GM21737 (cell line): ENCODE results near the gene MARK4.
"Not testable (repeated sequence)": the region's sequence is repeated elsewhere in the genome, so short reads cannot be mapped to it uniquely, and the experiment has no call there.

ENCODE experiments used
- ATAC-seq: cut with Tn5 transposase; IDR thresholded peaks from one replicate; pipeline ENCODE4 v1.9.1; 2021; ENCODE audit warnings: mild to moderate bottlenecking, moderate library complexity; ENCODE audit not compliant: unreplicated experiment

The MARK4 gene

DNA sequence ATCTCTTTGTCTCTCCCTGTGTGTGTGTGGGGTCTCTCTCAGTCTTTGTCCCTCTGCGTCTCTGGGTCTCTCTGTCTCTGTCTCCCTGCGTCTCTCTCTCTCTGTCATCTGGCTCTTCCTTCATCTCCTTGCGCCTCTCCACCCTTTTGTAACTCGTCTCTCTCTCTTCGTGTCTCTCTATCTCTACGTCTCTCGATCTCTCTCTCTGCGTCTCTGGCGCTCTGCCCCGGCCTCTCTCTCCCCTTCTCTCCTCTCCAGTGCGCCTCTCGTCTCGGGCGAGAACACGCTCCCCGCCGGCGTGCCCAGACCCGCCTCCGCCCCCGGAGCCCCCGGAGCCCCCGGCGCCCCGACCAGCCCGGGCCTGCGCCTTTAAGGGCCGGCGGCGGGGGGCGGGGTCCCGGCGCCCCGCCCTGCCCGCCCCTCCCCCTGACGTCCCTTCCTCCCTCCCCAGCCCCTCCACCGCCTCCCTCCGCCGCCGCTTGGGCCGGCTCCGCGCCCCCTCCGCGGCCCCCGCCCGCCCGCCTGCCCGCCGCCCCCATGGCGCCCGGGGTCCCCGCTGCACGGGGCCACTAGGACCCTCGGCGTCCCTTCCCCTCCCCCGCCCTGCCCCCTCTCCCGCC lies at the start of gene MARK4:
MARK4 (plus strand) TSS at position 440 of the 620 bp plus-strand sequence. CDS start 318 bp downstream, outside the sequence.
- ATAC-seq, result peak; percentile 46

DNA sequence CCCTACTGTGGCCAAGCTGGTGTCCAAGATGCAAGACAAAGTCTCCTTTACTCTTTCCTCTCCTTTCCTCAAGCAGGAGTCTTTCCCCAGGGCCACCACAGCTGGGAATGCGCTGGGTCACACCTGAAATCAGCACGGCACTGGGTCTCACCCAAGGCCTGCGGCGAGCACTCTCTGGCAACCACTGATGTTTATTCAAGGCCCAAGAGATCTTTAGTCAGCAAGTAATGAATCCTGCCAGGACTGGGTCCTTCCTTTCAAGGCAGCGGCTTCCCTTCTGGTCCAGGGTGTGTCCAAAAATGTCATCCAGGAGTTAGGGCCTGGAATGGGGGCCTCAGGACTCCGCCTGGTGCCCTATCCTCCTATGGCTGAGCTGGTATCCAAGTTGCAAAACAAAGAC lies 48.4 kb upstream of the MARK4 start:
- ATAC-seq, result no peak

DNA sequence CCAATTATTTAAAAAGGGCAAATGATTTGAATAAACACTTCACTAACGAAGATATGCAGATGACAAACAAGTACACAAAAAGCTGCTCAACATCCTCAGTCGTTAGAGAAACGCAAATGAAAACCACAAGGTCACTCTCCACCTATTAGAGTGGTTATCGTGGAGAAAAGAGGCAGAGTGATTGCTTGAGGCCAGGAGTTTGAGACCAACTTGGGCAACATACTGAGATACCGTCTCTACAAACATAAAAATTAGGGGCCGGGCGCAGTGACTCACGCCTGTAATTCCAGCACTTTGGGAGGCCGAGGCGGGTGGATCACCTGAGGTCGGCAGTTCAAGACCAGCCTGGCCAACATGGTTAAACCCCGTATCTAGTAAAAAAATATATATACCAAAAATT lies 45.3 kb upstream of the MARK4 start:
- ATAC-seq, result no peak

DNA sequence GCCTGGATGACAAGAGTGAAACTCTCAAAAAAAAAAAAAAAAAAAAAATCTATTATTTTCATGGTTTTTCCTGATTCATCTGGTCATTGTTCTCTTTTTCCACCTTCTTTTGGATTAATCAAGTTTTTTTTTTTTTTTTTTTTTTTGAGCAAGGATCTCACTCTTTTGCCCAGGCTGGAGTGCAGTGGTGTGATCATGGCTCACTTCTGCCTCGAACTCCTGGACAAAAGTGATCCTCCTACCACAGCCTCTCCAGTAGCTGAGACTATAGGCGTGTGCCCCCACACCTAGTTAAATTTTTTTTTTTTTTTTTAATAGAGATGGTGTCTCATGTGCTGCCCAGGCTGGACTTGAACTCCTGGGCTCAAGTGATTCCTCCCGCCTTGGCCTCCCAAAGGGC lies 44.7 kb upstream of the MARK4 start:
- ATAC-seq, result no peak

DNA sequence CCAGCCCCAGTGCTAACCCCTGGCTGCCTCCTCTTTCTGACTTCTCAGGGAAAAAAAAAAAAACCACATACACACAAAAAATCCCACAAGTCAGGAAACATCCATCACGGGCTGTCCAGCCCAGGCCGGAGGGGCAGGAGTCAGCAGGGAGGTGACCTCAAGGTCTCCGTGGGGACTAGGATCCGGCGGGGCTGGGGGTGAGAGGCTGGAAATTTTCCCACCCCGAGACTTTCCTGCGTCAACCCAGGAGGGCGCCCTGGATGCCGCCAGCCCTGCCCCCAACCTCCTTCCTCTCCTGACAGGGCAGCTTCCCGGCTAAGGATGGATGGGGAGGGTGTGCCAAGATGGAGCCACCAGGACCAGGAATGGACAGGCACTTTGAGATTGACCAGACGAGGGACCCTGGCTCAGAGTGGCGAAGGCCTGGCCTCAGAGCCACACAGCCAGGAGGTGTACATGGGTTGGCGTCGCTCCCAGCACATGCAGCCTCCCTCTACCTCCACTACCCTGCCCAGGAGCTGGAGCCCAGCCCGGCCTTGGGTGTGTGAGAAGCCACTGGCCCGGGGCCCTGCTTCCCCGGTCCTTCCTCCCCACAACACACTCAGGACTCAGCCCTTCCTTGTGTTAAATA lies 39.2 kb upstream of the MARK4 start:
- ATAC-seq, result no peak

DNA sequence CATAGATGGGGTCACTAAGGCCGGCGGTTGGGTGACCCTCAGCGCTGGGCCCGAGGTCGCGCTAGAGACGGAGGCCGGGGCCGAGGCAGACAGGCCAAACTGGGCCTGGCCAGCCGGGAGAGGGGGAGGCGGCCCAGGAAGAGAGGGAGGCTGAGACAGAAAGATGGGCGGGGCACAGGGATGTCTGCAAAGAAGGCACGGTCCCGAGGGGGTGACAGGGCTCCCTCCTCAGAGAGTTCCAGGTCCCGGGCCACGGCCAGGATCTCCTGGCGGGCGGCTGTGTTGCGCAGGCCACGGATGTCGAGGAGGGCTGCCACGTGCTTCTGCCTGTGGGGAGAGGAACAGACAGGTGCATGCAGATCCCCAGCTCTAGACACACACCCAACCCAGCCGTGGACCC lies 38.0 kb upstream of the MARK4 start:
- ATAC-seq, result no peak

DNA sequence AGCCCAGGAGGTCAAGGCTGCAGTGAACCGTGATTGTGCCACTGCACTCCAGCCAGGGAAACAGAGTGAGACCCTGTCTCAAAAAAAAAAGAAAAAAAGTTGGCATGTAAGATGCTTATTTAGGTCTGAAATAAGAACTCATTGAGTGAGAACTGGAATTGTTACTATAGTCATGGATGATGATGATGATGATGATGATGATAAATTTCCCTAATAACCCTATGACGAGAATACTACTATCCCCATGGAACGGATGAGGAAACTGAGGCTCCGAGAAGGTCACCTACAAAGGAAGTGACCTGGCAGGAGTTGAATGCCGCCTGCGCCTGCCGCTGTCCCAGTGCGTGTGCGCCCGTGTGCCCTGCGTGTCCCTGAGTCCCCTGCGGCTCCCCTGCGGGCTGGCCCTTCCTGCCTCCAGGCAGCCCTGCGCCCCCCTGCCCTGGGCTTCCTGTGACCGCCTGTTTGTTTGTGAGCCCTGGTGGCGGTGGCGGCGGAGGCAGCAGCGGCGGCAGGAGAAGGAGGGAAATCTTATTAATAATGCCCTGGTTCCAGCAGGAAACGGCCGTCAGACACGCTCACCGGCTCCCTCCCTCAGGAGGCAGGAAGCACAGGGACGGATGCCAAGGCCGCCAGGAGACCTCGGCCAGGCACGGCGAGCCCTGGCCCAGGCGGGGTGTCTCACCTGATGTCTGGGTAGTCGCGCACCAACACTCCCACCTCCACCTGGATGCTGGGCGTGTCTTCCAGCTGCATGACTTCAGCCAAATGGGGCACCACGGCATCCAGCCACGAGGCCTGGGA lies 35.5 kb upstream of the MARK4 start:
- ATAC-seq, result no peak

DNA sequence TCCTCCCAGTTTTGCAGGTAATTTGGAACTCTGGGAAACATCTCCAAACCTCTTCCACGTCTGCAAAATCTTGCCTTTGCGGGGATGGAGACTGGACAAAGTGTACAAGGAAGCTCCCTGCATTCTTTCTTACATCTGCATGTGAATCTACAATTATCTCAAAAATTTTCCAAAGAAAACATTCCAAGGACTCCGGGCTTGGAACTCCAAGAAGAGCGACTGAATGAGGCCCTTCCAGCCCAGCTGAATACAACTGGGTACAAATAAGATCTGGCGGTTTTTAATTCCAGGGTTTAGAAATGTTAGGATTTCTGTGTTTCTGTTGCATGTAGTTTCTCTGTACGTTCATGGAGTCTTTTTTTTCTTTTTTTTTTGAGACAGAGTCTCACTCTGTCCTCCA lies 34.4 kb upstream of the MARK4 start:
- ATAC-seq, result no peak

DNA sequence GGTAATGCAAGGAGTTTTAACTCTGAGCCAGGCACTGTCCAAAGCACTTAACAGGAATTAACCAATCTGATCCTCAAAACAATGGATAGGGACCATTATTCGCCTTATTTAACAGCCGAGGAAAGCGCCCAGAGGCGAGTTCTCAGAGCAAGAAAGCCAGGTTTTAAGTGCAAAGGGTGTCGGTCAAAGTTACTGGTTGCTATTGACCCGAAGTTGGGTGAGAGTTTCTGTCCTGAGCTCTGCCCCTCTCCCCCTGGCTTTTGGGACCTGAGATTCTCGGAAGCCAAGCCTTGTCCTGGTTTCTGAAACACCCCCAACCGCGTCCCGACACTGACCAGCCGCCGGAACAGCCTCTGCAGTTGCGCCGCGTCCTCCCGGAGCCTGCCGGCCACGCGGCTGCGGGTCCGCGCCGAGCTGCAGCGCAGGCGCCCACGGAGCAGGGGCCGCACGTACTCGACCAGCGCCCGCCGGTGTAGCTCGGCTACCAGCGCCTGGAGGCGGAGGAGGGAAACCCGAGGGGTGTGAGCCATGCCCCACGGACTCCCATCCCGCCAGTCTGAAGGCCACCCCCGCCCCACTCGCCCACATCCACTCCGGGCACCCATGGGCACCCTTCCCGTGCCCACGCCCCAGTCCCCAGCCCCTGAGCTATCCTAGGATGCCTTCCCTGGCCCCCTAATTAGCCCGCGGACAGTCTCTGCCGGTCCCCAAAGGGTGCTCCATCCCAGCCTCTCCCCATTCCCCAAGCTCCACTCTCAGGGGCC lies 33.7 kb upstream of the MARK4 start:
- ATAC-seq, result no peak

DNA sequence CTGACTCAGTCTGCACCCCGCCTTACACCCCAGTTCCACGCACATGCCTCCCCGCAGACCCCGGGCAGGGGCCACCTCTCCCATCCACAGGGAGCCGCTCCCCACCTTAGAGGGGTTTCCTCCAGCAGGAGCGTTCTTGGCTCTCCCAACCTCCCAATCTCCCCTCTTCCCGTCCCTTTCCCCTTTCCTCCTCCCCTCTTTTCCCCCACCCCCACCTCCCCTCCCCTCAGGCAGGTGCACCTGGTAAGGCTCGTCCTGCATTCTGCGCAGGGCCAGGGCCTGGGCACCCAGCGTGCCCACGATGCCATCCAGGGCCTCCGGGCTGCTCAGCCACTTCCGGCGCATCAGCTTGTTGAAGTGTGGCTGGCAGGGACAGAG lies 33.1 kb upstream of the MARK4 start:
- no peak for ATAC-seq

DNA sequence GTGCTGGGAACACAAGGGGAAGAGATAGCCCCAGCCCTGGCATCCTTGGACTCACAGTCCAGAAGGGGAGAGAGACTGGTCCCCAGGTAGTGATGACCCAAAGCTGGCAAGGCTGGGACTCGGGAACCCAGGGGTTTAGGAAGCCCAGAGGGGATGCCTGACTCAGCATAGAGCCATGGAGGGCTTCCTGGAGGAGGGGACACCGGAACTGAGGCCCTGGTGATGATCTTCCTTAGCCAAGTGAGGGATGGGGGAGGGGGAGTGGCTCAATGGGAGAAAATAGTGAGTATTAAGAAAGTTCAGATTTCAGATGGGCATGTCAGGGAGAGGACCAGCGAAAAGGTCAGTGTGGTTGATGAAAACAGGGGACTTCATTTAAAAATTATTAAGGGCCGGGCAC lies 32.6 kb upstream of the MARK4 start:
- no peak for ATAC-seq

DNA sequence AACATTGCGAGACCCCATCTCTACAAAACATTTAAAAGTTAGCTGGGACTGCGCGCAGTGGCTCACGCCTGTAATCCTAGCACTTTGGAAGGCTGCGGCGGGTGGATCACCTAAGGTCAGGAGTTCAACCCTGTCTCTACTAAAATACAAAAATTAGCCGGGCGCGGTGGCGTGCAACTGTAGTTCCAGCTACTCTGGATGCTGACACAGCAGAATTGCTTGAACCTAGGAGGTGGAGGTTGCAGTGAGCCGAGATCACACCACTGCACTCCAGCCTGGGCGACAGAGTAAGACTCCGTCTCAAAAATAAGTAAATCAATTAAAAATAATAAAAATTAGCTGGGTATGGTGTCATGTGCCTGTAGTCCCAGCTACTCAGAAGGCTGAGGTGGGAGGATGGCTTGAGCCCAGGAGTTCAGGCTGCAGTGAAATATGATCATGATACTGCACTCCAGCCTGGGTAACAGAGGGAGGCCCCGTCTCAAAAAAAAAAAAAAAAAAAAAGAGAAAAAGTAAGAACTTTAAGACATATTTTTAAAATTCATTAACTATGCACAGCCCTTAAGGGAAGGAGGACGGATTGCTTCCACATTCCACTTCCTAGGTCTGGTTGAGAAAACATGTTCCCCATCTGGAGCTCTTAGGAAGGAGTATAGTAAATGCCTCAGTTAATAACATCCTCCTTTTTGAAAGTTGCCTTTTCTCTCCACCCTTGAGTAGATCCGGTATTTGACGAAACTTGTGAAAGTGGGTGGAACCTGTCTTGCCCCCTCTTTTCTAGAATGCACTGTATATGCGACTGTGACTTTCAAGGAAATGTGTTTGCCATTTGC lies 31.9 kb upstream of the MARK4 start:
- no peak for ATAC-seq

DNA sequence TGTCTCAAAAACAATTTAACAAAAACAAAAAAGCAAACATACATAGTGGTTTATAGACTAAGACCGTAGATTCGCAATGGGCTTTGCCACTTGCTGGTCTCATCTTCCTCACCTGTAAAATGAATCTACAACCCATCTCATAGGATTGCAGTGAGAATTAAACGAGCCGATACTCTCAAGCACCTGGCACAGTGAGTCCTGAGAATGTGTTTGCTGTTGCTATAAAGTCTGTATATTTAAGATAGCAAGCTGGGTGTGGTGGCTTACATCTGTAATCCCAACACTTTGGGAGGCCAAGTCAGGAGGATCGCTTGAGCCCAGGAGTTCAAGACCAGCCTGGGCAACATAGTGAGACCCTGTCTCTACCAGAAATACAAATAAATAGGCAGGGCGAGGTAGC lies 28.3 kb upstream of the MARK4 start:
- no peak for ATAC-seq

DNA sequence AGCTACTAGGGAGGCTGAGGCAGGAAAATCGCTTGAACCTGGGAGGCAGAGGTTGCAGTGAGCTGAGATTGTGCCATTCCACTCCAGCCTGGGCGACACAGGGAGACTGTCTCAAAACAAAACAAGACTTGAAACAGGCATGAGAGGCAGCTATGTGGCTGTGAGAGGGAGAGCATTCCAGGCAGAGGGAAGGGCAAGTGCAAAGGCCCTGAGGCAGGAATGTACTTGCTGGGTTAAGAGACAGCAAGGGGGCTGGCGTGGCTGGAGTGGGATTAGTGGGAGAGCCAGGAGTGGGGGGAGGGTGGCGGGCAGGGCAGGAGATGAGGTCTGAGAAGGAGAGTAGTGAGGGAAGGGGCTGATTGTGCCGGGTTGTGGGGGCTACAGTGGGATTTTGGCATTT lies 27.2 kb upstream of the MARK4 start:
- no peak for ATAC-seq

DNA sequence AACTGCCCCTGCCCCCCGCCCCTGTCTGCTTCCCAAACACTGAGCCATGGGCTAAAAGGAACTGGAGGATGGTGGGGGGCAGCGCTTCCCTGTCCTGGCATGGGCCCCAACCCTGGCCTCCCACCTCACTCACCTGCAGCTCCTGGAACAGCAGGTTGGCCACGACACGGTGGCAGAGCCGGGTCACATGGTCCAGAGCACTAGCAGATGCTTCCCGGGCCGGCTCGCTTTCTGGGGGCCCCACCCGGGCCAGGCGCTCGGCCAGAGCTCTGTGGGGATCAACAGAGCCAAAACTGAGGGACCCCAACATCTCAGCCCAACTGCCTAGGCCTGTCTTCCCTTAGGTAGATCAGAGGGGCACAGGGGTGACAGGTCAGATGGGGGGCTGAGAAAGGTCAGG lies 26.4 kb upstream of the MARK4 start:
- ATAC-seq, result no peak

DNA sequence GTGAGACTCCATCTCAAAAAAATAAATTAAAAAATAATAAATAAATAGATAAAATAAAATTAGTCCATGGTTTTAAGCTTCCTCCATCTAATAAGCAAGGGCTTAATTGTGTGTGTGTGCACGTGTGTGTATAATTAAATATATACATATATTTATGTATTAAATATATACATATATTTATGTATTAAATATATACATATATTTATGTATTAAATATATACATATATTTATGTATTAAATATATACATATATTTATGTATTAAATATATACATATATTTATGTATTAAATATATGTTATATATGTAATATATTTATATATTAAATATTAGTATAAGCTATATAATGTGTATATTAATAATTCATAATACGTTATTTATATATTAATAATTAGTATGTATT lies 22.0 kb upstream of the MARK4 start:
- not testable (repeated sequence) for ATAC-seq

DNA sequence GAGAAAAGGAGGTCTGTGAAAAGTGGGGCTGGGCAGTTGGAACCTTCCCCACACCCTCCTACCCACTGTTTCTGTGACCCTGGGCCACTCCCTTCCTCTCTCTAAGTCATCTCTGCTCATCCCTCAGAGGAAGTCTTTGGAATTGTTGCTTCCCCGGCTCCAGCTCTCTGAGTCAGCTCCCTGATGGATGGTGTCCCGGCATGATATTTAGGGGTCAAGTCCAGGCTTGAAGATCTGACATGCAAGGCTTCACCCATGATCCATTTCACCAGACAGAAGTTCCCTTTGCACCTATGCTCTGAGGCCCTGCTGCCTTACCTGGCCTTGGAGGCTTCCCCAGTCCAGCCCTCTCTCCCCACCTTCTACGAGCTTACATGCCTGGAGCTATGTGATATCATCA lies 19.2 kb upstream of the MARK4 start:
- no peak for ATAC-seq

DNA sequence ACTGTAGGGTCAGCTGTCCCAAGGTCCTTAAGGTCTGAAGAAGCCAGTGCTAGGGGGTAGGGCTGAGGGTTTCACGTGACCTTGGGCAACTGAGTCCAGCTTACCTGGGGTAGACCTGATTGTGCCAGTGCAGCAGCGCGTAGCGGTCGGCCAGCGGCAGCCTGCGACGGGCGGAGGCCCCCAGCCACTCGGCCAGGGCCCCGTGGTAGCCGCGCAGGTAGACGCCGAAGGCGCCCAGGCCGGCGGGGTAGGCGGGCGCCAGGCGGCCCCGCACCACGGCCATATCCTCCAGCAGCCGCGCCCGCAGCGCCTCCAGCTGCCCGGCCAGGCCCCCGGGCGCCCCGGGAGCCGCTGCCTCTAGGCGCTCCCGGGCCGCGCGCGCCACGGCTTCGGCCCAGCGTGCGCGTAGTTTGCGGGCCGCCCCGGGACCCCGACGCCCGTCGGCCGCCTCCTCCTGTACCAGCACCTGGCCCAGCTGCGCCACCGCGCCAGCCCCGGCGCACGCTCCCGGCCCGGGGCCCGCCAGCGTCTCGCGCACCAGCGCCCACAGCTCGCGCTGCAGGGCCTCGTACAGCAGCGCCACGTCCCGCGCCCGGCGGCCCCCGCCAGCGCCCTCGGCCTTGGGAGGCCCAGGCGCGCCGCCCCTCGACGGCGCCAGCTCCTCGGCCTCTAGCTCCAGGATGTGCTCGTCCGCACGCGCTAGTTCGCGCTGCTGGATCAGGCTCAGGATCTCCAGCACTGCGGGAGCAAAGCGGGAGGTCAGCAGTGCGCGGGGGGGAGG lies 16.8 kb upstream of the MARK4 start:
- no peak for ATAC-seq

DNA sequence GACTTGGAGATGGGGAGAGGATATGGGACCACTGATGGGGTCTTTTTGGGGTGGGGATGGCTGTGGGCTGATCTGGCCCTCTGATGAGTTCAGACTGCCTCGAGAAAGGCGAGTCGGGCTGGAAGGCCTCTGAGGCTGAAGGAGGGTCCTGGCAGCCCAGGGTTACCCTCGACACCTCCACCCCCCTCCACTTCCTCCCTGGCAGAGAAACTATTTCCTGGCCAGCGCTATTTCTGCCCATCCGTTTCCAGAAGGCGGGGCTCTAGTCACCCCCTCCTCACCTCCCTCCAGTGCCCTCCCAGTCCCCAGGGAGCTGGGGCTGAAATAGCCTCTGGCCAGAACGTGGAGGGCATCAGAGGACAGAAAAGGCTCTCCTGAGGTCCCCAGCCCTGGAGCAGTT lies 15.6 kb upstream of the MARK4 start:
- no peak for ATAC-seq

DNA sequence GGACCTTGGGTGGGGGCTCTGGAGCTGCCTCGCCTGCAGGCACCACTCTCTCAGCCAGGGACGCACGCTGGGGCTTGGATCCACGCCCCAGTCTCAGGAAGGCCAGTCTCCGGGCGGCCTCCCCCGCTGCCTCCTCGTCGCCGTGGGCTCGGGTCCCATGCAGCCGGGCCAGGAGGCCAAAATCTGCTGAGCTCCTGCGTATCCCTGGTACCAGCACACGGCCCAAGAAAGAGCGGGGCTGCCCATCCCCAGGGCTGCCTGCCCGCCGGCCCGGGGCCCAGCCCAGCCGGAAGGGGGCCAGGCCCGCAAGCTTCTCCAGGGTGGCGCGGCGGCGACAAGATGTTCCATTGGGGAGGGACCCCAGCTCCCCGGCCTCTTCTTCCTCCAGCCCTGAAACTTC lies 12.5 kb upstream of the MARK4 start:
- ATAC-seq, result no peak
